A549 (cell line): ENCODE results near the gene DGUOK.

Experiments
- EP300 ChIP-seq, 2 experiments: fragments of >200 bp; sonication (Bioruptor Twin); formaldehyde crosslinking; IDR thresholded peaks; 2 replicates in 1 of 2; 3 replicates in 1 of 2; pipeline ENCODE4 v1.6.1; 2016 to 2017
- JUN ChIP-seq, 2 experiments: fragments of >200 bp; sonication (Bioruptor Twin); formaldehyde crosslinking; IDR thresholded peaks; 2 replicates in 1 of 2; 3 replicates in 1 of 2; pipeline ENCODE4 v1.6.1; 2016 to 2017
- KDM5A ChIP-seq: fragments of 200-600 bp; sonication (generic); IDR thresholded peaks from 2 replicates; pipeline ENCODE4 v1.6.1; 2016; ENCODE audit warnings: antibody characterized with exemption, mild to moderate bottlenecking
- PHF8 ChIP-seq: fragments of 200-600 bp; sonication (generic); IDR thresholded peaks from 2 replicates; pipeline ENCODE4 v1.6.1; 2016; ENCODE audit warnings: low read depth, mild to moderate bottlenecking, antibody characterized with exemption, moderate library complexity, borderline replicate concordance
- RCOR1 ChIP-seq: fragments of 150-350 bp; IDR thresholded peaks from 2 replicates; pipeline ENCODE4 v1.6.1; 2014; ENCODE audit warnings: antibody characterized with exemption, low read length, low read depth
- RFX5 ChIP-seq: fragments of 450-650 bp; IDR thresholded peaks from 2 replicates; pipeline ENCODE4 v1.7.1; 2014; ENCODE audit warnings: antibody characterized with exemption, mild to moderate bottlenecking, moderate library complexity
- ZFP36 ChIP-seq: fragments of 450-650 bp; IDR thresholded peaks from 2 replicates; pipeline ENCODE4 v1.6.1; 2014; ENCODE audit warnings: borderline replicate concordance; ENCODE audit not compliant: partially characterized antibody
- TF ChIP-seq, protein P1 (sequence below): fragments of >200 bp; sonication (Bioruptor Twin); formaldehyde crosslinking; IDR thresholded peaks from 3 replicates; pipeline ENCODE4 v1.5.1; 2016
- TF ChIP-seq, protein P2 (sequence below): fragments of 250-450 bp; sonication (Bioruptor Pico); IDR thresholded peaks from 2 replicates; pipeline ENCODE4 v1.5.0; 2021; ENCODE audit warnings: mild to moderate bottlenecking, moderate library complexity, borderline replicate concordance
- TF ChIP-seq, protein P3 (sequence below): fragments of 200-600 bp; sonication (generic); IDR thresholded peaks from 2 replicates; pipeline ENCODE4 v1.6.1; 2016; ENCODE audit warnings: antibody characterized with exemption, mild to moderate bottlenecking, moderate library complexity

DNA sequence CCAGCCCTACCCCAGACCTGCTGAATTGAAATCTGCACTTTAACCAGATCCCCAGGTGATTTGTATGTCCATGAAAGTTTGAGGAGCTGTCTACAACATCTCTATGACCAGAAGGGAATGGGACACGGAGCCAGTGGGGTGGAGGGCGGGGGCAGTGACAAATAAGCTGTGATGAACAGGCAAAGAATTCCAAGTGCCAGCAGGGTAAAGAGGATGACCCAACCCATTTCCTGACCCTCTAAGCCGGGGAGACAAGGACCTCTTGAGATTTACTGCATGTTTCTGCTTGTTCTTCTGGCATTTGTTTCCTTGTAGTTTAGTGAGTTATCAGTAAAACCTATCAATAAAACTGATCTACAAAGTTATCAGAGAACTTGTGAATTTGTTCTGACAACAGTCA, 66.7 kb downstream of the DGUOK start:
- TF ChIP-seq RFX5: no peak
- TF ChIP-seq, protein P1, sequence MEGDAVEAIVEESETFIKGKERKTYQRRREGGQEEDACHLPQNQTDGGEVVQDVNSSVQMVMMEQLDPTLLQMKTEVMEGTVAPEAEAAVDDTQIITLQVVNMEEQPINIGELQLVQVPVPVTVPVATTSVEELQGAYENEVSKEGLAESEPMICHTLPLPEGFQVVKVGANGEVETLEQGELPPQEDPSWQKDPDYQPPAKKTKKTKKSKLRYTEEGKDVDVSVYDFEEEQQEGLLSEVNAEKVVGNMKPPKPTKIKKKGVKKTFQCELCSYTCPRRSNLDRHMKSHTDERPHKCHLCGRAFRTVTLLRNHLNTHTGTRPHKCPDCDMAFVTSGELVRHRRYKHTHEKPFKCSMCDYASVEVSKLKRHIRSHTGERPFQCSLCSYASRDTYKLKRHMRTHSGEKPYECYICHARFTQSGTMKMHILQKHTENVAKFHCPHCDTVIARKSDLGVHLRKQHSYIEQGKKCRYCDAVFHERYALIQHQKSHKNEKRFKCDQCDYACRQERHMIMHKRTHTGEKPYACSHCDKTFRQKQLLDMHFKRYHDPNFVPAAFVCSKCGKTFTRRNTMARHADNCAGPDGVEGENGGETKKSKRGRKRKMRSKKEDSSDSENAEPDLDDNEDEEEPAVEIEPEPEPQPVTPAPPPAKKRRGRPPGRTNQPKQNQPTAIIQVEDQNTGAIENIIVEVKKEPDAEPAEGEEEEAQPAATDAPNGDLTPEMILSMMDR: no peak
- no peak for TF ChIP-seq EP300 (IDR thresholded peaks at IDR 0.05)
- TF ChIP-seq JUN (IDR thresholded peaks at IDR 0.05): no peak
- TF ChIP-seq, protein P2, sequence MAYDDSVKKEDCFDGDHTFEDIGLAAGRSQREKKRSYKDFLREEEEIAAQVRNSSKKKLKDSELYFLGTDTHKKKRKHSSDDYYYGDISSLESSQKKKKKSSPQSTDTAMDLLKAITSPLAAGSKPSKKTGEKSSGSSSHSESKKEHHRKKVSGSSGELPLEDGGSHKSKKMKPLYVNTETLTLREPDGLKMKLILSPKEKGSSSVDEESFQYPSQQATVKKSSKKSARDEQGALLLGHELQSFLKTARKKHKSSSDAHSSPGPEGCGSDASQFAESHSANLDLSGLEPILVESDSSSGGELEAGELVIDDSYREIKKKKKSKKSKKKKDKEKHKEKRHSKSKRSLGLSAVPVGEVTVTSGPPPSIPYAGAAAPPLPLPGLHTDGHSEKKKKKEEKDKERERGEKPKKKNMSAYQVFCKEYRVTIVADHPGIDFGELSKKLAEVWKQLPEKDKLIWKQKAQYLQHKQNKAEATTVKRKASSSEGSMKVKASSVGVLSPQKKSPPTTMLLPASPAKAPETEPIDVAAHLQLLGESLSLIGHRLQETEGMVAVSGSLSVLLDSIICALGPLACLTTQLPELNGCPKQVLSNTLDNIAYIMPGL (CRISPR knock-in tag): no peak
- TF ChIP-seq RCOR1: no peak
- no peak for TF ChIP-seq ZFP36
- TF ChIP-seq PHF8: no peak
- TF ChIP-seq, protein P3, sequence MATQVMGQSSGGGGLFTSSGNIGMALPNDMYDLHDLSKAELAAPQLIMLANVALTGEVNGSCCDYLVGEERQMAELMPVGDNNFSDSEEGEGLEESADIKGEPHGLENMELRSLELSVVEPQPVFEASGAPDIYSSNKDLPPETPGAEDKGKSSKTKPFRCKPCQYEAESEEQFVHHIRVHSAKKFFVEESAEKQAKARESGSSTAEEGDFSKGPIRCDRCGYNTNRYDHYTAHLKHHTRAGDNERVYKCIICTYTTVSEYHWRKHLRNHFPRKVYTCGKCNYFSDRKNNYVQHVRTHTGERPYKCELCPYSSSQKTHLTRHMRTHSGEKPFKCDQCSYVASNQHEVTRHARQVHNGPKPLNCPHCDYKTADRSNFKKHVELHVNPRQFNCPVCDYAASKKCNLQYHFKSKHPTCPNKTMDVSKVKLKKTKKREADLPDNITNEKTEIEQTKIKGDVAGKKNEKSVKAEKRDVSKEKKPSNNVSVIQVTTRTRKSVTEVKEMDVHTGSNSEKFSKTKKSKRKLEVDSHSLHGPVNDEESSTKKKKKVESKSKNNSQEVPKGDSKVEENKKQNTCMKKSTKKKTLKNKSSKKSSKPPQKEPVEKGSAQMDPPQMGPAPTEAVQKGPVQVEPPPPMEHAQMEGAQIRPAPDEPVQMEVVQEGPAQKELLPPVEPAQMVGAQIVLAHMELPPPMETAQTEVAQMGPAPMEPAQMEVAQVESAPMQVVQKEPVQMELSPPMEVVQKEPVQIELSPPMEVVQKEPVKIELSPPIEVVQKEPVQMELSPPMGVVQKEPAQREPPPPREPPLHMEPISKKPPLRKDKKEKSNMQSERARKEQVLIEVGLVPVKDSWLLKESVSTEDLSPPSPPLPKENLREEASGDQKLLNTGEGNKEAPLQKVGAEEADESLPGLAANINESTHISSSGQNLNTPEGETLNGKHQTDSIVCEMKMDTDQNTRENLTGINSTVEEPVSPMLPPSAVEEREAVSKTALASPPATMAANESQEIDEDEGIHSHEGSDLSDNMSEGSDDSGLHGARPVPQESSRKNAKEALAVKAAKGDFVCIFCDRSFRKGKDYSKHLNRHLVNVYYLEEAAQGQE: no peak
- no peak for TF ChIP-seq KDM5A
